ENCODE data around the gene SCAI.

GRCh38 chr9:124906966-124907365 lies 236.4 kb downstream of the SCAI start:
- TF ChIP-seq, protein P1, sequence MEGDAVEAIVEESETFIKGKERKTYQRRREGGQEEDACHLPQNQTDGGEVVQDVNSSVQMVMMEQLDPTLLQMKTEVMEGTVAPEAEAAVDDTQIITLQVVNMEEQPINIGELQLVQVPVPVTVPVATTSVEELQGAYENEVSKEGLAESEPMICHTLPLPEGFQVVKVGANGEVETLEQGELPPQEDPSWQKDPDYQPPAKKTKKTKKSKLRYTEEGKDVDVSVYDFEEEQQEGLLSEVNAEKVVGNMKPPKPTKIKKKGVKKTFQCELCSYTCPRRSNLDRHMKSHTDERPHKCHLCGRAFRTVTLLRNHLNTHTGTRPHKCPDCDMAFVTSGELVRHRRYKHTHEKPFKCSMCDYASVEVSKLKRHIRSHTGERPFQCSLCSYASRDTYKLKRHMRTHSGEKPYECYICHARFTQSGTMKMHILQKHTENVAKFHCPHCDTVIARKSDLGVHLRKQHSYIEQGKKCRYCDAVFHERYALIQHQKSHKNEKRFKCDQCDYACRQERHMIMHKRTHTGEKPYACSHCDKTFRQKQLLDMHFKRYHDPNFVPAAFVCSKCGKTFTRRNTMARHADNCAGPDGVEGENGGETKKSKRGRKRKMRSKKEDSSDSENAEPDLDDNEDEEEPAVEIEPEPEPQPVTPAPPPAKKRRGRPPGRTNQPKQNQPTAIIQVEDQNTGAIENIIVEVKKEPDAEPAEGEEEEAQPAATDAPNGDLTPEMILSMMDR (conservative IDR thresholded peaks at IDR 0.05; ENCODE audit: low read length), result no peak
- no peak for TF ChIP-seq EZH2phosphoT487 (IDR thresholded peaks at IDR 0.05; ENCODE audit: borderline replicate concordance)

All from Loucy (cell line).